COLO668 (cell line): ENCODE data around the gene PTAFR.
"Not testable (repeated sequence)": the region's sequence is repeated elsewhere in the genome, so short reads cannot be mapped to it uniquely, and the experiment has no call there.

ENCODE experiments used
- DNase-seq: peaks from one replicate; lab custom pipeline; 2025; ENCODE audit not compliant: unreplicated experiment; lab: John Stamatoyannopoulos, UW

PTAFR gene

GRCh38 chr1:28145728-28146127, 30.8 kb downstream of the PTAFR start:
- DNase-seq = no peak

- DNase-seq = no peak
Measured at GRCh38 chr1:28144203-28145135, 32.0 kb downstream of the PTAFR start.

- DNase-seq = no peak
Measured at GRCh38 chr1:28143496-28144202, 32.8 kb downstream of the PTAFR start.

DNA sequence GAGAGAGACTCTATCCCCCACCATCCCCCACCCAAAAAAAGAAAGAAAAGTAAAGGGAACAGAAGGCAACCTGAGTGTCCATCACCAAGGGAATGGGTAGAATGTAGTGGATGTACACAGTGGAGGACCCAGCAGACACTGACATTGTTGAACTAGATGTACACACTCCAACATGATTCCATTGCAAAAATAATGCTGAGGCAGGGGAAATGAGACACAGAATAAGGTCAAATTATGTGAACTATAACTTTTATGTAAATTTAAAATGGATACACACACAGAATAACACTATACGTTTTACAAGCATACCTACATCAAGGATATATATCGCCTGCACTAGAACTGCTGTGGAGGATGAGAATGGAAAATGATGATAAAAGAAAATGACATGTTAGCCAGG, 34.8 kb downstream of the PTAFR start:
- DNase-seq = no peak

DNA sequence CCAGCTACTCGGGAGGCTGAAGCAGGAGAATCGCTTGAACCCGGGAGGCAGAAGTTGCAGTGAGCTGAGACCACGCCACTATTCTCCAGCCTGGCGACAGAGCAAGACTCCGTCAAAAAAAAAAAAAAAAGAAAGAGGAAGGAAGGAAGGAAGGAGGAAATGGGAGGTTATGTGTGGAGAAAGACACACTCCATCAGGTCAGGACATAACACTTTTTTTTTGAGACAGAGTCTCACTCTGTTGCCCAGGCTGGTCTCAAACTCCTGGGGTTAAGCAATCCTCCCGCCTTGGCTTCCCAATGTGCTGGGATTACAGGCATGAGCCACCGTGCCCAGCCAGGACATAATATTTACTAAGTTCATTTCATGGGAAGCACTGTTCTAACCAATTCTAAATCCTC, 36.6 kb downstream of the PTAFR start:
- not testable (repeated sequence) for DNase-seq

- DNase-seq = no peak
Measured at GRCh38 chr1:28139025-28139712, 37.3 kb downstream of the PTAFR start.

DNA sequence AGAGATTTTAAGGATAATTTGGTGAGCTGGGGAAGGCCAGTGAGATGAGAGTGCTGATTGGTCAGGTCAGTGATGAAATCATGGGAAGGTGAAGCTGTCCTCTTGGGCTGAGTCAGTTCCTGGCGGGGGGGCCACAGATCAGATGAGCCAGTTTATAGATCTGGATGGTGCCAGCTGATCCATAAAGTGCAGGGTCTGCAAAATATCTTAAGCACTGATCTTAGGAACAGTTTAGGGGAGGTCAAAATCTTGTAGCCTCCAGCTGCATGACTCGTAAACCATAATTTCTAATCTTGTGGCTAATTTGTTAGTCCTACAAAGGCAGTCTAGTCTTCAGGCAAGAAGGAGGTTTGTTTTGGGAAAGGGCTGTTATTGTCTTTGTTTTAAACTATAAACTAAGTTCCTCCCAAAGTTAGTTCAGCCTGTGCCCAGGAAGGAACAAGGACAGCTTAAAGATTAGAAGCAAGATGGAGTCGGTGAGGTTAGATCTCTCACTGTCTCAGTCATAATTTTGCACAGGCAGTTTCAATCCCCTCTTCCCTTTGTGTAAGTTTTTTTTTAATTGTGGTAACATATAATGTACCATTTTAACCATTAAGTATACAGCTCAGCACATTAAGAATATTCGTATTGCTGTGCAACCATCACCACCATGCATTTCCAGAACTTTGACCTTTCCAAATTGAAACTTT, 39.4 kb downstream of the PTAFR start:
- DNase-seq = no peak

DNA sequence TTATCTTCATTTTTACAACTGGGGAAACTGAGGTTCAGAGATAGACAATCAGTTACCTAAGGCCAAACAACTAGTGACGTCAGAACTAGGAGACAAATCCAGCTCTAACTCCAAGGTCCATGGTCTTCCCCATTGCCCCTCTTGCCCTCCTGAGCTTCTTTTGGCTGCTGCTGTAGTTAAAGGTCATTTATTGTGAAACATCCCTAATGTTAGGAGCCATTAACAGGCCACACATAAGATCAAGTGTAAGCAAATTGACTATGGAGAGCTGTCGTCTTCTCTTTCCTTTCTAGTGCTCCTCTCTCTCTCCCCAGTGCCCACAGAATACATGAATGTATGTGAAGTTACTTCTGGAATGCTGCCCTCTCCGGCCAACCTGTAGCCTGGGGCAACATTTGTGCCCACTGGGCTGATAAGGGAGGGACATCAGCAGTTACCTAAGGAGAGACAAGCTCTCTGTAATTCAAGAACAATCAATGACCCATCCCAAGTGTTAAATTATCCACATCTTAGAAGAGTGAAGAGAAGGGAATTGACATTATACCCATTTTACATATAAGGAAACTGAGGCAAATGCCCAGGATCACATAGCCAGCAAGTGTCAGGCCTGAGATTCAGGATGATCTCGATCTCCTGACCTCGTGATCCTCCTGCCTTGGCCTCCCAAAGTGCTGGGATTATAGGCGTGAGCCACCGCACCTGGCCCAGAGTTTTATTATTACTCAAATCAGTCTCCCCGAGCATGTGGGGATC, 40.1 kb downstream of the PTAFR start:
- DNase-seq = no peak

- no peak for DNase-seq
Measured at GRCh38 chr1:28135371-28136168, 40.9 kb downstream of the PTAFR start.

DNA sequence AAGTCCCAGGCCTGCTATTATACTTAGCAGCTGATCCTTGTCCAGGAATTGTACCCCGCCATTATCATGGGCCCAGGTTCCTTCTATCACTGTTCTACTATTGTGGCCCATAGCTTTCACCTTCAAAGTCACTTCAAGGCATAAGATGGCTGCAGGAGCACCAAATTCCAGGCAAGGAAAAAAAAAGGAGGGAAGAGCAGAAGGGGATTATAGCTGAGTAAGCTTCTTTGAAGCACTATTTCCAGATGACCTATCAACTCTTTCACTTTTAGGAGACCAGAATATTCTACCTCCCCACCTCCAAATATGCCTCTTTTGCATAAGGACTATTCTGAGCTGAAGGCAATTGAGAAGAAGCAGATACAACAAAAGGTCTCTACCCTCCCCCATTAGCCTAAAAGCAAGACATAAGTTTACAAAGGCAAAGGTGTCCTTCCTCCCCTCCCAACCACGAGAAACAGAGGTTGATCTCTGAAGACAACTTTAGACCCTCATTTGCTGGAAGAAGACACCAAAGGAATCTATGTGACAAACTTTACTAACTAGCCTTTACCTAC, 41.8 kb downstream of the PTAFR start:
- DNase-seq = no peak

GRCh38 chr1:28132171-28133167, 44.0 kb downstream of the PTAFR start:
- DNase-seq = no peak

DNA sequence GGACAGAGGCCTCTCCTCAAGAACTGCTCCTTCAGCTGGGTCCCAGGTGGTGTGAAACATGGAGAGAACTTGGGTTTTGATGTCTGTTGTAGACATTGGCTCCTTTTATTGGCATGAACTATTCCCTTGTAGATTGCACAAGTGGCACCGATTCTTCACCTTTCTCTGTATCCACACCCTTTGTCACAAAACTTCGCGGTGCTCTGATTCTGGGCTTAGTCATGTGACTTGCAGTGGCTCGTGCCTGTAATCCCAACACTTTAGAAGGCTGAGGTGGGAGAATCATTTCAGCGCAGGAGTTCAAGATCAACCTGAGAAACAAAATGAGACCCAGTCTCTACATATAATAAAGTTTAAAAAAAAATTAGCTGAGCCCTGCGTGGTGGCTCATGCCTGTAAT, 45.6 kb downstream of the PTAFR start:
- no peak for DNase-seq

DNA sequence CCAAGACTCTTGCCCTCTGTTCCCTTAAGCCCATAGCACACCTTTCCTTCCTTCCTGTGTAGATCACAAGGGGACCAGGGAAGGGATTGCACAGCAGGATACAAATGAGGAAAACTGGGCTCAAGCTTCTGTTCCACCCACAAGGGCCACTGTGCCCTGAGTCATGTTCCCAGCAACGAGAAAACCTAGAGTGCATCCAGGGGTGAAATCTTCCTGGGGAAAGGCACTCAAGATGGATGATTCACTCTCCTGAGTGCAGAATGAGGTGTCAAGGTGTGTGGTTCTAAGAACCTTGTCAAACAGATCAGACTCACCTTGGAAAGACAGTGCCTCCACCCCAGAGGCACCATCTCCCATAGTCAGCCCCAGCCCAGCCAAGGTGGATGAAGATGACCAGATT, 47.3 kb downstream of the PTAFR start:
- DNase-seq = no peak

DNA sequence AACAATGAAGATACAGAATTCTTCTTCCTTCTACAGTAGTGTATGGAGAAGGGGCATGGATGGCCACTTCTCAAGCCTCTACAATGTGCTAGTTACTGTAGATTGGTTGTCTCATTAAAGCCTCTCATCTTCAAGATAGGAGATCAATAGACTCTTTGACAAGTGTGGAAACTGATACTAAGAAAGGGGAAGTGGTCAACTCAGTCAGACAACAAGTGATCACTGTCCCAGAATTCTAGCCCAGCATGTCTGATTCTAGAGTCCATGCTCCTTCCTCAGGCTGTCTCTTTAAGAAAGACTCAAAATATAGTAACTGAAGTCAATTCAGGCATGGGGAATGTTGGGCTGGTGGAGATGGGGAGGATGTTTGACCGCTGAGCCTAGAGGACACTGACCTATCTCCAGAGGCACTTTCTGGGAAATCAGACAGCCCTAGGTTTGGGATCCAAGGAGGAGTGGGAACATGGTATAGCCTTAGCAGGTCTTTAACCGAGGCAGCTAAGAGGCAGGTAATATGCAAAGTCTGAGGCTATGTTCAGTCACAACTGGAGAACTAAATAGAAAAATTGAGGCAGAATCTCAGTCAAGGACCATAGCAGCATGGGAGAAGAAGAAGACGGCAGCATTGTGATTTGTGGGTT, 48.8 kb downstream of the PTAFR start:
- DNase-seq = no peak

DNA sequence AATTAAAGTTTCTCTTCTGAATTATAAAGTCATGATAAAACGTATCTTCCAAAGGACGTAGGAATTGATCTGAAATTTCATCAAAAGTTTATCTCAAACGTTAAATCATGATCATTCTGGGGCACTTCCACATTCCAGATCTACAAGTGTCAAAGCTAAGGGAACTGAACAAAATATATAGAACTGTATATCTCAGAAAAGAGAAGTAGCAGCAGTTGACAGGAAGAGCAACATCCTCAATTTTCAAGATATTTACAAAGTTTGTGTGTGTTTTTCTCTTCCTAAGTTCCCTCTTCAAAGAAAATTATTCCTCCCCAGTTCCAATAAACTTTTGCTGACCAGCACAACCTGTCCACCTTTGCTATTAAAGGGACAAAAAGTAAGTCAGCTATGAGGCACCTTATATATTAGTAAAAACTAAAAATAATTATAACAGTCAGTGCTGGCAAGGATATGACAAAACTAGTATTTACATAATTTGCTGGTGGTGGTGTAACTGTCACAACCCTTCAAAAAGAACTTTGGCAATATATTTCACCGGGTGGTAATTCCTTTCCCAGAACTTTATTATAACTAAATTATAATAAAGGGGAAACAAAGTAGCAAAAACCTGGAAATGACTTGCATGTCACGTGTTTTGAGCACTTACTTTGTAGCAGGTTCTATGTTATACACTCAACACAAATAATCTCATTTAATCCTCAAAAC, 49.6 kb downstream of the PTAFR start:
- no peak for DNase-seq

DNA sequence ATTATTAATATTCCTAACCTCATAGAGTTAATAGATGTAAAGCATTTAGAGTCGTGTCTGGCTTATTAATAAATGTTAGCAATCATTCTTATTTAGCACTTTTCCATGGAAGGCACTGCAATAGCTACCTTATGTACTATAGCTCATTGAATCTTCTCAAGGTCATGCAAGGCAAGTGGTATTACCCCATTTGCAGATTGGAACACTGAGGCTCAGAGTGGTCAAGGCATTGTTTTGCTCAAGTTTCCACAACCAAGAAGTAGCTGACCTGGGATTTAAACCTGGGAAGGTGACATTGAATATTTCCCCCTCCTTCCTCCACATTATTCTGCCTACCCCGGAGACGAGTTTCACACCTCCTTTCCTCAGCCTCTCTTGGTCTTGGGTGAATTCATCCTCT, 50.3 kb downstream of the PTAFR start:
- DNase-seq = no peak

DNA sequence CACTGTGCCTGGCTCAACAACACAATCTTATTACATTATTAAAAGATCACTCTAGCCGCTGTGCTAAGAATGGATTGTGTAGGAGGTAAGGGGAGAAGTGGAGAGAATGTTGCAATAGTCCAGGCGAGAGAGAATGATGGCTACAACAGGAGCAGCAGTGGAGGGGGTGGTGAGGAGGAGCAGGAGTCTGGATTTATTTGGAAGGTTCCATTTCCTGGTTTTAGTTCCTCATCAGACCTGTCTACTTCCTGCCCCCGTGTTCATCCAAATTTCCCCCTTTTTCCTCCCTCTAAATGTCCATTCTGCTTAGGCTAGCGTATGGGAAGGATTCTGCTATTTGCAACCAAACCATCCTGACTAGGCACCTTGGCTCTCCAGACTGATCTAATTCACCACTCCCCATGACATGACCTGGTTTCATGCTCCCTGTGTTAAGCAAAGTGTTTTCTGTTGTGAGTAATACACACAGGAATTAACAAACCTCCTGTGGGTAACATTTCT, 53.0 kb downstream of the PTAFR start:
- DNase-seq = no peak
